GM10248 (cell line): ENCODE measurements around the gene RABL6.

ENCODE experiments used
- CTCF ChIA-PET: fragments of 300-600 bp; sonication (Branson Sonifier 250); formaldehyde crosslinking; extraction: SDS; loops from one replicate; lab custom pipeline; 2021; ENCODE audit warnings: antibody characterized with exemption; lab: Yijun Ruan, JAX
- POLR2A ChIA-PET: fragments of 350-650 bp; sonication (Branson Sonifier 250); formaldehyde crosslinking; extraction: SDS; loops from one replicate; lab custom pipeline; 2020; ENCODE audit warnings: antibody characterized with exemption; lab: Yijun Ruan, JAX
- DNase-seq: peaks from one replicate; pipeline ENCODE4 v3.0.0; 2012; ENCODE audit errors: extremely low spot score
- TF ChIP-seq, protein P1 (sequence below): IDR thresholded peaks from 2 replicates; pipeline ENCODE4 v1.5.1; 2012; ENCODE audit warnings: mild to moderate bottlenecking, low read depth; ENCODE audit errors: extremely low read depth, missing control alignments, control extremely low read depth

Gene RABL6

DNA sequence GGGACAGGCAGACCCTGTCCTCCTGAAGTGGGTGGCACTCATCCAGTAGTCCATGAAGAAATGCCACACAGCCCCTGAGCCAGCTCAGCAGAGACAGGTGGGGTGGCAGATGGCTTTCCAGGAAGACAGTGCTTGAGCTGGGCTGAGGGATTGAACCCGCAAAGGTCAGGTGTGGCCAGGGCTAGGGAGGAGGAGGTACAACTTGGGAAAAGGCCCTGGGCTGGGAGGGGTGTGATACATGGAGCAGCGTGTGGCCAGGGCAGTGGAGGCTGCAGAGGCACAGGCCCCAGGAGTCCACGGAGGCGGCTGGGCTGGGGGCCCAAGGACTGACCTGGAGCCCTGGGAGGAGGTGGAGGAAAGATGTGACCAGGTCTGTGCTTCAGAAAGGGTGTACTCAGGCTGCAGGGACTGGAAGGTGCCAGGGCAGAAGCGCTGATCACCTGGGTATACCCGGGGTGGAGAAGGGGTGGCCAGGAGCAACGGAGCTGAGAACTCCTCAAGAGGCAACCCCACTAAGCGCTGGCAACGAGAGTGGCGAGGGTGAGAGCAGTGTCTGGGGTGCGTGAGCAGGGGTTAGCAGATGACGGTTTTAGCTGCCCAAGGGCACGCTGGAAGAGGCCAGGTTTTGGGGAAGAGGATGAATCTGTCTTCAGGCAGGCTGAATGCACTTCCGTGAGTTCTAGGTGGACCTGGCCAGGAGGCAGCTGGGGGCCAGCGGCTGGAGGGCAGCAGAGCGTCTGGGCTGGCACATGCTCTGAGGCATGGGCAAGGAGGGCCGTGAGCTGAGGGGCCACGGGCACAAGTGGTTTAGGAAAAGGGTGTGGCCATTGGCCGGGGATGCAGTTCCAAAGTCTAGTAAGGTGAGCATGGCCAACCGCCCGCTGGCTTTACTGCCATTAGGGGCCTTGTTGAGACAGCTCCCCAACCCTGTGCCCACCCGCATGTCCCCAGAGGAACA, 3.9 kb upstream of the RABL6 start:
- POLR2A ChIA-PET = no interaction called here
- TF ChIP-seq, protein P1, sequence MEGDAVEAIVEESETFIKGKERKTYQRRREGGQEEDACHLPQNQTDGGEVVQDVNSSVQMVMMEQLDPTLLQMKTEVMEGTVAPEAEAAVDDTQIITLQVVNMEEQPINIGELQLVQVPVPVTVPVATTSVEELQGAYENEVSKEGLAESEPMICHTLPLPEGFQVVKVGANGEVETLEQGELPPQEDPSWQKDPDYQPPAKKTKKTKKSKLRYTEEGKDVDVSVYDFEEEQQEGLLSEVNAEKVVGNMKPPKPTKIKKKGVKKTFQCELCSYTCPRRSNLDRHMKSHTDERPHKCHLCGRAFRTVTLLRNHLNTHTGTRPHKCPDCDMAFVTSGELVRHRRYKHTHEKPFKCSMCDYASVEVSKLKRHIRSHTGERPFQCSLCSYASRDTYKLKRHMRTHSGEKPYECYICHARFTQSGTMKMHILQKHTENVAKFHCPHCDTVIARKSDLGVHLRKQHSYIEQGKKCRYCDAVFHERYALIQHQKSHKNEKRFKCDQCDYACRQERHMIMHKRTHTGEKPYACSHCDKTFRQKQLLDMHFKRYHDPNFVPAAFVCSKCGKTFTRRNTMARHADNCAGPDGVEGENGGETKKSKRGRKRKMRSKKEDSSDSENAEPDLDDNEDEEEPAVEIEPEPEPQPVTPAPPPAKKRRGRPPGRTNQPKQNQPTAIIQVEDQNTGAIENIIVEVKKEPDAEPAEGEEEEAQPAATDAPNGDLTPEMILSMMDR = no peak
- no peak for DNase-seq
- CTCF ChIA-PET = interaction anchor here (2.0 to 3.2 kb wide), 2 partner anchors 11 to 16 kb away, joined by 5 to 21 read pairs; no protein-coding TSS in a partner anchor

DNA sequence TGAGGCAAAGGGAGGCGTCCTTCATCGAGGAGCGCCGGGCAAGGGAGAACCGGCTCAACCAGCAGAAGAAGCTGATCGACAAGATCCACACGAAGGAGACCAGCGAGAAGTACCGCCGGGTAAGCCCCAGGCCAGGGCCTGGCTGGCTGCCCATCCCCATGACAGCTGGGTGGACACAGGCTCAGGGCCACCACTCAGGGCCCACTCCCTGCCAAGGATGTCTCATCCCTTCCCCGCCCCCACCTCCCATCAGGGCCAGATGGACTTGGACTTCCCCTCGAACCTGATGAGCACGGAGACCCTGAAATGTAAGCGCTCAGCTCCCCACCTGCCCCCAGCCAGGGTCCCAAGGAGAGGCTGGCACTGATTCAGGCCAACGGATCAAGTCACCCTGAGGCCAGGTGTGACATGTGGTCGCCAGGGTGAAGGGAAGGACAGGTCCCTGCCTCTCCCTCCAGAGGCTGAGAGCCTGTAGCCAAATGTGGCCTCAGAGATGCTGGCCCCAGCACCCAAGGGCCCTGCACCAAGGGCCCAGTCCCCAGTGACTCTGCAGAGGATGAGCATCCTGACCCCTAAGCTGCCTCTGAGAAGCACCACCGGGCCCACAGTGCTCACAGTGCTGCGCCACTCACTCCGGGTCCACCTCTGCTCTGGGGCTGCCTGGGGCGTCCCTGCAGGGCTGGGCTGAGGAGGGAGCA, 3.1 kb upstream of the RABL6 start:
- ChIA-PET POLR2A (interaction anchor here (0.6 kb wide), 1 partner anchor 398 kb away, joined by 3 read pairs; no protein-coding TSS in a partner anchor), CTCF (interaction anchor here (1.6 to 3.2 kb wide), 4 partner anchors 11 to 230 kb away, joined by 4 to 21 read pairs (median 6); no protein-coding TSS in a partner anchor)
- TF ChIP-seq, protein P1 = no peak
- DNase-seq = no peak

DNA sequence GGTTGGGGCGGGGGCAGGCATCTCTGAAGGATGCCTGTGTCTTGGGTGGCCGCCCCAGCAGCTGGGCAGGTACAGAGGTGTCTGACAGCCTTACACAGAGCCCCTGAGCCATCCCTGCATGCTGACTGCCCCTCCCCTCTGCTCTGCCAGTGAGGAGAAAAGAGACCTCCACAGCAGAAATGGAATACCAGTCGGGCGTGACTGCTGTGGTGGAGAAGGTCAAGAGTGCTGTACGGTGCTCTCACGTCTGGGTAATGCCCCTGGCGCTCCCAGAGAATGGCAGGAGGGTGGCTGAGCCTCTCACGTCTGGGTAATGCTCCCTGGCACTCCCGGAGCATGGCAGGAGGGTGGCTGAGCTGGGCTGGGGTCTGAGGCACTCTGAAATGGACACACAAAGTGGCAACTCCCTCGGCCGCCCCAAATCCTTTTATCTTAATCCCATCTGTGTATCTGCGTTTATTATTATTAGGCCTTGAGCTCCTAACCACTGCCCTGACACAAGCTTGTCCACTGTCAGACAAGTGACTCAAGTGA, 2.5 kb upstream of the RABL6 start:
- TF ChIP-seq, protein P1 = no peak
- POLR2A ChIA-PET = interaction anchor here (0.6 kb wide), 1 partner anchor 397 kb away, joined by 3 read pairs; no protein-coding TSS in a partner anchor
- CTCF ChIA-PET = interaction anchor here (1.6 to 2.5 kb wide), 5 partner anchors 10 to 230 kb away, joined by 4 to 9 read pairs (median 6); no protein-coding TSS in a partner anchor
- no peak for DNase-seq

DNA sequence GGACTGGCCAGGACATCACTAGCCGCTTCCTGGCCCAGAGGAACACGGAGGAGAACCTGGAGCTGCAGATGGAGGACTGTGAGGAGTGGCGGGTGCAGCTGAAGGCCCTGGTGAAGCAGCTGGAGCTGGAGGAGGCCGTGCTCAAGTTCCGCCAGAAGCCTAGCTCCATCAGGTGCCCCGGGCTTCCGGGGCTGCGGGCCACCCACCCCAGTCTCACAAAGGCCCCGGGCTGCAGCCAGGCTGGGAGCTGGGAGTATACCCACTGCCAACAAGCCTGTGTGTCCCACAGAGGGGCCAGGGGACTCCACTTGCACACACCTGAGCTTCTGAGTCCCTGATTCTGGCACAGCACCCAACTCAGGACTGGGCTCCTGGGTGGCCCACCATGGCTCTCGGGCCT, 1.7 kb upstream of the RABL6 start:
- POLR2A ChIA-PET = interaction anchor here (0.9 kb wide), 1 partner anchor 436 kb away, joined by 3 read pairs; no protein-coding TSS in a partner anchor
- TF ChIP-seq, protein P1 = no peak
- DNase-seq = no peak
- CTCF ChIA-PET = interaction anchor here (0.7 to 2.5 kb wide), 6 partner anchors 10 to 229 kb away, joined by 3 to 9 read pairs (median 5); partner anchors contain the start of gene AJM1

DNA sequence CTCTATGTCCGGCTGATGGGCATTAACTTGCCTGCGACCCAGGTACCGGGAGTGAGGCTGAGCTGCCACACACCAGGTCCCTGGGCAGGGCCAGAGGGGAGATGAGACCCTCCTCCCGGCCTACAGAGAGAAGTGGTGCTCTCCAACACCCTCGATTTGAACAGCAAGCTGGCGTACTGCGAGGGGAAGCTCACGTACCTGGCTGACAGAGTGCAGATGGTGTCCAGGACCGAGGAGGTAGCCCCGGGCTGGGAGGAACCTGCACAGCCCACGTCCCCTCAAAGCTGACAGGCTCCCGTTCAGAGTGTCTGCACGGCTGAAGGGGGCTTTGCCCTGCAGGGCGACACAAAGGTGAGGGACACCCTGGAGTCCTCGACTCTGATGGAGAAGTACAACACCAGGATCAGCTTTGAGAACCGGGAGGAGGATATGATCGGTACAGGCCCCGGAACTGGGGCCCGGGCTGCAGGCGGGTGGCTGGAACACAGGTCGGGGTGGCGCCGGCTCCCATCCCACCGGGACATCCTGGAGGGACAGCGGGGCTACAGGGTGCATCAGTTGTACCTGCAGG, 1.0 kb upstream of the RABL6 start:
- no peak for DNase-seq
- POLR2A ChIA-PET = interaction anchor here (0.9 kb wide), 1 partner anchor 436 kb away, joined by 3 read pairs; no protein-coding TSS in a partner anchor
- CTCF ChIA-PET = interaction anchor here (0.7 to 3.5 kb wide), 12 partner anchors 9 to 223 kb away, joined by 3 to 26 read pairs (median 5); partner anchors contain the start of genes AJM1 and TMEM141
- TF ChIP-seq, protein P1 = no peak
